Naive thymus-derived CD4-positive, alpha-beta T cell (primary cell): ENCODE data around the gene DMAC2. TPM values are rescaled to one million over a fixed set of nuclear protein-coding genes. Genes with fewer than 3 reads are reported as not detected.

ENCODE experiments used
- ATAC-seq: fragments of 150-1000 bp; cut with Tn5 transposase; 2 replicates; pipeline ENCODE4 v1.10.0; 2021; ENCODE audit warnings: mild to moderate bottlenecking, moderate library complexity
- CTCF ChIA-PET: fragments of 350-600 bp; sonication (Branson Sonifier 250); formaldehyde crosslinking; loops from one replicate; lab custom pipeline; 2021; ENCODE audit warnings: antibody characterized with exemption; lab: Charles Lee
- POLR2A ChIA-PET: fragments of 350-600 bp; sonication (Branson Sonifier 250); formaldehyde crosslinking; loops from one replicate; lab custom pipeline; 2021; ENCODE audit warnings: antibody characterized with exemption, inconsistent platforms; lab: Charles Lee
- DNase-seq, 9 donors: peaks; one replicate each; pipeline versions ENCODE4 v3.0.0 to v3.0.0-alpha.2; 2020 to 2022; ENCODE audit warnings: mixed read lengths in 1 of 9
- H3K27ac ChIP-seq: one replicate; pipeline ENCODE4 v1.7.0; 2013; ENCODE audit warnings: mild to moderate bottlenecking, low read depth, low read length, moderate library complexity
- H3K27me3 ChIP-seq, 2 donors: one replicate each; pipeline ENCODE4 v1.7.0; 2013; ENCODE audit warnings: low read length in 2 of 2, mild to moderate bottlenecking in 2 of 2, moderate library complexity in 2 of 2; ENCODE audit not compliant: control insufficient read depth in 2 of 2, insufficient read depth in 2 of 2
- H3K36me3 ChIP-seq, 3 experiments: 1 replicate in 2 of 3; 2 replicates in 1 of 3; pipeline ENCODE4 v1.7.0; 2013; ENCODE audit warnings: low read length in 3 of 3, mild to moderate bottlenecking in 3 of 3, moderate library complexity in 1 of 3; ENCODE audit not compliant: insufficient read depth in 3 of 3, control insufficient read depth in 2 of 3
- H3K4me1 ChIP-seq, 2 donors: one replicate each; pipeline ENCODE4 v1.7.0; 2013; ENCODE audit warnings: low read length in 2 of 2, mild to moderate bottlenecking in 2 of 2, moderate library complexity in 1 of 2; ENCODE audit not compliant: control insufficient read depth in 2 of 2, insufficient read depth in 2 of 2
- H3K4me3 ChIP-seq: 2 replicates; pipeline ENCODE4 v1.7.0; 2013; ENCODE audit warnings: mild to moderate bottlenecking, low read length
- H3K9me3 ChIP-seq, 3 experiments: 1 replicate in 2 of 3; 2 replicates in 1 of 3; pipeline ENCODE4 v1.7.0; 2013; ENCODE audit warnings: low read length in 3 of 3; ENCODE audit not compliant: control insufficient read depth in 2 of 3
- H3K27ac Mint-ChIP-seq, 9 donors: one replicate each; pipeline ENCODE4 v1.8.0; 2020 to 2022; ENCODE audit warnings: mixed read lengths in 9 of 9, mild to moderate bottlenecking in 8 of 9, moderate library complexity in 5 of 9, inconsistent platforms in 2 of 9
- H3K27me3 Mint-ChIP-seq, 5 donors: one replicate each; pipeline ENCODE4 v1.8.0; 2021 to 2022; ENCODE audit warnings: mixed read lengths in 5 of 5, mild to moderate bottlenecking in 1 of 5
- H3K36me3 Mint-ChIP-seq, 5 donors: one replicate each; pipeline ENCODE4 v1.8.0; 2020 to 2022; ENCODE audit warnings: mixed read lengths in 5 of 5, mild to moderate bottlenecking in 3 of 5, inconsistent platforms in 1 of 5
- H3K4me1 Mint-ChIP-seq, 7 donors: one replicate each; pipeline ENCODE4 v1.8.0; 2020 to 2022; ENCODE audit warnings: mixed read lengths in 7 of 7, mild to moderate bottlenecking in 3 of 7, inconsistent platforms in 1 of 7
- H3K4me3 Mint-ChIP-seq, 10 donors: one replicate each; pipeline ENCODE4 v1.8.0; 2020 to 2022; ENCODE audit warnings: mild to moderate bottlenecking in 10 of 10, mixed read lengths in 10 of 10, moderate library complexity in 6 of 10, inconsistent platforms in 2 of 10
- H3K9me3 Mint-ChIP-seq, 11 donors: one replicate each; pipeline ENCODE4 v1.8.0; 2020 to 2022; ENCODE audit warnings: mixed read lengths in 11 of 11, mild to moderate bottlenecking in 4 of 11, inconsistent platforms in 1 of 11, moderate library complexity in 1 of 11
- intact Hi-C, 2 donors: fragments of 100-400 bp; cut with micrococcal nuclease; formaldehyde crosslinking; loops; one replicate each; pipeline ENCODE4 v1.15.1; 2023
- polyA plus RNA-seq, 2 donors: library from polyadenylated mRNA; unstranded; fragments of 300-500 nt; fragmentation: Illumina TruSeq; gene quantifications; one replicate each; pipeline ENCODE4 v1.2.3, GENCODE V29; 2021
- total RNA-seq, 6 experiments: library from RNA in 5 of 6; stranded (reverse) in 5 of 6; gene quantifications; 1 replicate in 5 of 6; 2 replicates in 1 of 6; pipeline ENCODE4 v1.2.3 and lab custom pipeline; 2021 to 2026

The DMAC2 gene
- total and polyA plus RNA-seq, 7 experiments from 2014 or later = 22.2 to 53.7 (median 26.8) TPM

- DNase-seq = no peak
- no peaks in the 10 kb centered on the region for H3K27me3 ChIP-seq
- Mint-ChIP-seq H3K27me3 (peaks cover 0 to 16% (median 5%) of the 10 kb centered on the region in 5 donors), H3K4me3 (no peak overlapping the region), H3K27ac (no peak overlapping the region), H3K9me3 (no peaks in the 10 kb centered on the region), H3K4me1 (peaks cover 7 to 44% (median 21%) of the 10 kb centered on the region in 7 donors), H3K36me3 (no peaks in the 10 kb centered on the region)
- intact Hi-C loops = no loop called here
- H3K9me3 ChIP-seq = no peaks in the 10 kb centered on the region
- ATAC-seq = no peak
- CTCF ChIA-PET = interaction anchor here (0.8 to 3.1 kb wide), 5 partner anchors 83 to 138 kb away, joined by 3 to 11 read pairs (median 4); no protein-coding TSS in a partner anchor
- H3K27ac ChIP-seq = no peak overlapping the region
- H3K4me3 ChIP-seq = no peak overlapping the region
- peaks cover 0 to 17% of the 10 kb centered on the region in 2 donors for H3K4me1 ChIP-seq
- H3K36me3 ChIP-seq = no peaks in the 10 kb centered on the region
- POLR2A ChIA-PET = interaction anchor here (1.2 kb wide), 1 partner anchor 93 kb away, joined by 3 read pairs; no protein-coding TSS in a partner anchor
Observed at GRCh38 chr19:41455936-41456335, 16.2 kb upstream of the DMAC2 start.

- H3K4me1 Mint-ChIP-seq = peaks cover 13 to 55% (median 25%) of the 10 kb centered on the region in 7 donors
- Histone ChIP-seq H3K9me3 (no peaks in the 10 kb centered on the region), H3K4me1 (peaks cover 0 to 22% of the 10 kb centered on the region in 2 donors), H3K36me3 (no peaks in the 10 kb centered on the region), H3K4me3 (no peak overlapping the region), H3K27ac (no peak overlapping the region), H3K27me3 (no peaks in the 10 kb centered on the region)
- intact Hi-C loops = no loop called here
- ChIA-PET CTCF (interaction anchor here (0.6 to 0.7 kb wide), 2 partner anchors 17 to 141 kb away, joined by 3 to 5 read pairs; no protein-coding TSS in a partner anchor), POLR2A (no interaction called here)
- H3K36me3 Mint-ChIP-seq = no peaks in the 10 kb centered on the region
- no peaks in the 10 kb centered on the region for H3K9me3 Mint-ChIP-seq
- no peak for ATAC-seq
- H3K4me3 Mint-ChIP-seq = no peak overlapping the region
- no peak for DNase-seq
- no peaks in the 10 kb centered on the region for H3K27me3 Mint-ChIP-seq
- peak overlapping the region in 1 of 9 donors; percentile 16 for H3K27ac Mint-ChIP-seq
Observed at GRCh38 chr19:41452584-41453275, 13.0 kb upstream of the DMAC2 start.

- DNase-seq = no peak
- ChIA-PET POLR2A (interaction anchor here (0.6 kb wide), 1 partner anchor 140 kb away, joined by 3 read pairs; no protein-coding TSS in a partner anchor), CTCF (interaction anchor here (0.9 to 5.3 kb wide), 14 partner anchors 10 to 150 kb away, joined by 3 to 88 read pairs (median 6); partner anchors contain the start of genes CEACAM21 and DMAC2)
- Histone ChIP-seq H3K27ac (no peak overlapping the region), H3K36me3 (no peaks in the 10 kb centered on the region), H3K9me3 (no peaks in the 10 kb centered on the region), H3K27me3 (no peaks in the 10 kb centered on the region), H3K4me1 (peaks cover 0 to 10% of the 10 kb centered on the region in 2 donors), H3K4me3 (no peak overlapping the region)
- Mint-ChIP-seq H3K4me1 (peaks cover 7 to 34% (median 13%) of the 10 kb centered on the region in 7 donors), H3K36me3 (no peaks in the 10 kb centered on the region), H3K4me3 (peak overlapping the region in 3 of 10 donors; percentile 23 to 70 (median 69)), H3K27me3 (peaks cover 0 to 3% (median 0%) of the 10 kb centered on the region in 5 donors), H3K9me3 (no peaks in the 10 kb centered on the region), H3K27ac (peak overlapping the region in 1 of 9 donors; percentile 46)
- intact Hi-C loops = loop anchor here (1.0 to 2.0 kb wide), 6 partner anchors 88 to 145 kb away; no protein-coding TSS in a partner anchor
- no peak for ATAC-seq
Observed at GRCh38 chr19:41449865-41450178, 10.1 kb upstream of the DMAC2 start.

- Histone ChIP-seq H3K4me3 (peak overlapping the region; percentile 41), H3K27ac (no peak overlapping the region), H3K36me3 (no peaks in the 10 kb centered on the region), H3K9me3 (no peaks in the 10 kb centered on the region), H3K4me1 (peaks cover 0 to 10% of the 10 kb centered on the region in 2 donors), H3K27me3 (no peaks in the 10 kb centered on the region)
- ChIA-PET POLR2A (interaction anchor here (0.6 to 1.1 kb wide), 7 partner anchors 9 to 207 kb away, joined by 3 to 8 read pairs (median 3); no protein-coding TSS in a partner anchor), CTCF (interaction anchor here (0.6 to 5.3 kb wide), 31 partner anchors 8 to 246 kb away, joined by 3 to 88 read pairs (median 4); partner anchors contain the start of genes B9D2, CEACAM21 and DMAC2)
- peak overlapping the region in 5 of 9 donors; percentile 59 to 80 (median 67) for H3K27ac Mint-ChIP-seq
- H3K9me3 Mint-ChIP-seq = no peaks in the 10 kb centered on the region
- ATAC-seq (peak; percentile 97), DNase-seq (peak; percentile 48 to 78 (median 67))
- H3K27me3 Mint-ChIP-seq = peaks cover 0 to 3% (median 0%) of the 10 kb centered on the region in 5 donors
- peak overlapping the region; percentile 69 to 86 (median 80) for H3K4me3 Mint-ChIP-seq
- intact Hi-C loops = loop anchor here (1.0 to 2.0 kb wide), 6 partner anchors 89 to 146 kb away; no protein-coding TSS in a partner anchor
- H3K36me3 Mint-ChIP-seq = no peaks in the 10 kb centered on the region
- peaks cover 7 to 32% (median 13%) of the 10 kb centered on the region in 7 donors for H3K4me1 Mint-ChIP-seq
Observed at GRCh38 chr19:41449079-41449864, 9.6 kb upstream of the DMAC2 start.

GRCh38 chr19:41447732-41448332 lies 8.1 kb upstream of the DMAC2 start:
- Mint-ChIP-seq H3K9me3 (no peaks in the 10 kb centered on the region), H3K27ac (peak overlapping the region in 2 of 9 donors; percentile 33 to 62), H3K4me3 (peak overlapping the region in 9 of 10 donors; percentile 14 to 71 (median 40)), H3K27me3 (peaks cover 0 to 3% (median 0%) of the 10 kb centered on the region in 5 donors), H3K36me3 (no peaks in the 10 kb centered on the region), H3K4me1 (peaks cover 7 to 23% (median 13%) of the 10 kb centered on the region in 7 donors)
- Histone ChIP-seq H3K27me3 (no peaks in the 10 kb centered on the region), H3K27ac (no peak overlapping the region), H3K4me1 (peaks cover 0 to 10% of the 10 kb centered on the region in 2 donors), H3K36me3 (no peaks in the 10 kb centered on the region), H3K4me3 (no peak overlapping the region), H3K9me3 (no peaks in the 10 kb centered on the region)
- ChIA-PET POLR2A (interaction anchor here (0.5 to 1.8 kb wide), 3 partner anchors 118 to 123 kb away, joined by 3 to 7 read pairs (median 3); no protein-coding TSS in a partner anchor), CTCF (interaction anchor here (0.6 to 5.3 kb wide), 12 partner anchors 20 to 641 kb away, joined by 3 to 88 read pairs (median 6); no protein-coding TSS in a partner anchor)
- ATAC-seq = no peak
- no peak for DNase-seq
- intact Hi-C loops = loop anchor here in 1 of 2 donors (2.0 kb wide), 1 partner anchor 115 kb away; no protein-coding TSS in a partner anchor
